GM13977 (cell line): ENCODE measurements around the gene CSPG4.

Experiments
- DNase-seq: peaks from one replicate; pipeline ENCODE4 v3.0.0; 2012; ENCODE audit warnings: low spot score
- CTCF ChIP-seq: IDR thresholded peaks from 2 replicates; pipeline ENCODE4 v1.5.1; 2012; ENCODE audit warnings: mild to moderate bottlenecking, control low read depth; ENCODE audit not compliant: insufficient read depth; ENCODE audit errors: extremely low read depth, missing control alignments
- in situ Hi-C: fragments of 300-500 bp; cut with MboI; formaldehyde crosslinking; loops from one replicate; pipeline ENCODE4 v1.12.0; 2022; ENCODE audit warnings: low sequenced_read_pairs, low pct_unique_long_range_greater_than_20kb, mixed read lengths, inconsistent platforms; ENCODE audit not compliant: unreplicated experiment

The CSPG4 gene

DNA sequence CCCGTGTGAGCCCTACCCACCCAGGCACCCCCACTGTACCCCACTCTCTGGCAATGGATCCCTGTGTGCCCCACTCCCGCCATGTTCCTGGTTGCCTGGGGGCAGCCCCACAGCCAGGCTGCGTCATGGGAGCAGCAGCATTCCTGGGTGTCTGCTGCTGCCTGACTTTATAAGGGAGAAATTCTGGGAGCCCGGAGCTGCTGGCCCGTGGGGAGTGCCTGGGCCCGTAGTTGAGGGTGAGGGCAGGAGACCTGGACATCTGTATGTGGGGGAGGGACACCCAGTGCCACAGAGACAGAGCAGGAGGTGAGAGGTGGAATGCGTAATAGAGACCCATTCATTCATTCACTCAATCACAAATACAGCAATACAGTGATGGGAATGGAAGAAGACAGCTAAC lies 15.1 kb downstream of the CSPG4 start:
- no peak for DNase-seq
- no peak for TF ChIP-seq CTCF
- in situ Hi-C loops = no loop called here

DNA sequence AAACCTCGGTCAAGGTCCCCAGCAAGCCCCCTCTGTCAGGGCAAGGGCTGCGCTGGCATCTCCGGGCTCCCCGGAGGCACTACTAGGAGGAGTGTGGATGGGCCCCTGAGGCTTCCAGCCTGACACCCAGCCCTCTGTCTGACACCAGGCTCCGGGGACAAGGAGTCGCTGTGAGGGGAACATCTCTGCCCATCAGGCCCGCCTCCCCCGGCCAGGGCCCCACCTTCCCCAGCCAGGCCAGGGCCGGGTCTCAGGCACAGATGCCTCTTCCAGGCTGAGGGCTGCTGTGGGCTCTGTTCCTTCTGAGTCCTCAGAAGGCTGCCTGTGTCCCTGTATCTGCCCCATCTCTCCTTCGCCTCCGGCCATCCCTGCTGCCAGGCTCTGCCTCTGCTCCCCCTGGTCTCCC lies 15.8 kb downstream of the CSPG4 start:
- TF ChIP-seq CTCF = no peak
- no peak for DNase-seq
- in situ Hi-C loops = no loop called here

- TF ChIP-seq CTCF = no peak
- DNase-seq = peak; percentile 59
- in situ Hi-C loops = no loop called here
Measured at GRCh38 chr15:75696311-75696720, 16.3 kb downstream of the CSPG4 start.

DNA sequence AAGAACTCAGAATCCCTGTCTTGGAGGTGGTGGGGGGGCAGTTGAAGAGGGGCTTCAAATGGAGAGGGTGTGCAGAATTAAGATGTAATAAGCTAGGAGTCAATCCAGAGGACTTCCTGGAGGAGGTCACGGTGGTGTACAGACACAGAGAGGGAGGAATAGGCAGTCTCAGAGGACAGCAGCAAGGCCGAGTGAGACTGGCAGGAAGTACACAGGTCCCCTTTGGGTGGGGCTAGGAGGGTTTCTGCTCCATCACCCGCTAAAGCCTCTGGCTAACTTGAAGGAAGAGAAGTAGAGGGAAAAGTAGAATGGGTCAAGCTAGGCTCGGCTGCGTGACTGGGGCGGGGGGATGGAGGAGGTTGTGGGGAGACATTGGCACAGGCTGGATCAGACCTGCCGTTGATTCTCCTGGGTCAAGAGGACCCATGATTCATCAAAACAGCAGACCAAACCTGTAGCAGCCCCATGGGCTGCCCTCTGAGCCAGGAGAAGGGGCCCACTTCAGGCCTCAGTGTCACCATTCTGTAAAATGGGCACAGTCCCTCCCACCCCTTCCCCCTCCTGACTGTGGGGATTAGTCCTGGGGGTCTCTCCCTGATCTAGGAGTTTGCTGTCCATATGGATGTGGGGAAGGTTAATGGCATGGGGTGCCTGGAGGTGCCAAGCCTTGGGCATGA lies 16.9 kb downstream of the CSPG4 start:
- DNase-seq = peak; percentile 60
- in situ Hi-C loops = no loop called here
- no peak for TF ChIP-seq CTCF

GRCh38 chr15:75695220-75695619 lies 17.4 kb downstream of the CSPG4 start:
- in situ Hi-C loops = no loop called here
- peak; percentile 74 for DNase-seq
- peak; percentile 2 for TF ChIP-seq CTCF

DNA sequence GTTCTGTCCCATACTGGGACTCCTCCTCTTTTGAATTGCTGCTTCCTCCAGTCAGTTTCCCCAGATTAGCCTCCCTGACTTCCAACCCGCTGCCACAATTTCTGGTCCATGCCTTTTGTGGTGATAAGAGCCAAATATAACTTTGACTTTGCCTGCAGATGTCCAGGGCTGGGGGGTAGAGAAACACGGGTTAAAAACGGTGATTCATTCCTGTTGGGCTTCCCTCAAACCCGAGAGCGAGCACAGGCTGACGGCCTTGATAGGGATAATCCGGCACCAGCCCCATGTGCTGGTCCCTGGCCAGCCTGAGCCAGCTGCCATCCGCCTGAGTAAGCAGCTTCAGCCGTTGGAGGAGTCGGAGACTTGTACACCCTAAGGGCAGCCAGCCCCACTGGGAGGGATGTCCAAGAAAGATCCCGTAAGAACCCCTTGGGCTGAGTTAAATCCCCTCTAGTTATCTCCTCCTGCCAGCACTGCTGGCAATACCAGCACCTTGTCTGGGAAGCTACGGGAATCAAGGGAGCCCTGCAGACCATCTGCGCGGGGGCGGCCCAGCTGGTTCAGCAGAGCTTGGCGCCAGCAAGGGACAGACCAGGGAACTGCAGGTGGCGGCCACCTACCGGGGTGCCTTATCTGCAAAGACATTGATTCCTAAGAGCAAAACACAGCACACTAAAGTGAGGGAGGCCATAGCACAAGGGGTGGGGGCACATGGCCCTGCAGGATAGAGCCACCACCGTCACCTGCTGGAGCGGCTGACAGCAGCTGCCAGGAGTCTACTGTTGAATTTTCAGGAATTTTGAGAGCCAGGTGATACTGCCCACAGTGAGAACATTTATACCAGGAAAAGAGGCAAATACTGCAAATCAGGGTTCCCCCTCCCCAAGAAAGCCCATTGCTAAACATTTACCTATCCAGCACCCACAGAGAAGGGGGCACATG lies 18.1 kb downstream of the CSPG4 start:
- DNase-seq = peak; percentile 42
- in situ Hi-C loops = no loop called here
- peak; percentile 50 for TF ChIP-seq CTCF
